ENCODE measurements around the gene PCDHB4.
"Not testable (repeated sequence)": the region's sequence is repeated elsewhere in the genome, so short reads cannot be mapped to it uniquely, and the experiment has no call there.

The PCDHB4 gene

GRCh38 chr5:141150224-141150992 is 28.8 kb downstream of the PCDHB4 start:
- DNase-seq, result no peak

GRCh38 chr5:141150993-141151325 is 29.3 kb downstream of the PCDHB4 start:
- DNase-seq, result no peak

- not testable (repeated sequence) for DNase-seq
Measured at GRCh38 chr5:141151632-141152031, 30.0 kb downstream of the PCDHB4 start.

GRCh38 chr5:141152096-141152495 is 30.5 kb downstream of the PCDHB4 start:
- not testable (repeated sequence) for DNase-seq

GRCh38 chr5:141155540-141156374 is 34.1 kb downstream of the PCDHB4 start:
- no peak for DNase-seq

GRCh38 chr5:141157356-141157755 is 35.7 kb downstream of the PCDHB4 start:
- not testable (repeated sequence) for DNase-seq

- DNase-seq, result not testable (repeated sequence)
Measured at GRCh38 chr5:141157901-141158300, 36.3 kb downstream of the PCDHB4 start.

- DNase-seq, result no peak
Measured at GRCh38 chr5:141172381-141173204, 51.0 kb downstream of the PCDHB4 start, which contains the start of gene PCDHB7. PCDHB7 (plus strand) TSS chr5:141172644; CDS start chr5:141172836, 192 bp downstream.

GRCh38 chr5:141174291-141175104 is 52.9 kb downstream of the PCDHB4 start:
- DNase-seq, result not testable (repeated sequence)
